Fibroblast of skin of left quadriceps (primary cell): Measurements from ENCODE around the gene ZNRF1.

Source experiments
- DNase-seq, 2 experiments: peaks; one replicate each; pipeline ENCODE4 v3.0.0-alpha.2; 2013; ENCODE audit warnings: low read depth in 2 of 2

The ZNRF1 gene

GRCh38 chr16:75058806-75059205 lies 60.0 kb downstream of the ZNRF1 start:
- DNase-seq, result no peak

DNA sequence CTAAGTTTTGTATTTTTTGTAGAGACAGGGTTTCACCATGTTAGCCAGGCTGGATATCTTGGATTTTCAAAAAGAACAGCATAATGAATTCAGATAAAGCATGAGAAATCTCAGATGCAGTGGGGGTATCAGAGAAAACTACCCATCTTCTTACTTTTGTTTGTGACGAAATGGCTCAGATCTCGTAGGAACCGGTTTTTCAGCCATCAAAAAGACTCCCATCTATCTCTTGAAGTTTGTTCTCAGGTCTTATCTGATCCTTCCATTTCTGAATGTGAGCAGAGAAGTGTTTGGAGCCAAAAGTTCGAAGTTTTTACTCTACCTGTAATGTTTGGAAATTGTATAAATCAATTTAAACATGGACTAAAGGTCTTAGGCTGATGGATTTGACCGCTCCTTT lies 60.6 kb downstream of the ZNRF1 start:
- DNase-seq, result no peak

GRCh38 chr16:75060723-75061122 lies 61.9 kb downstream of the ZNRF1 start:
- DNase-seq, result no peak

DNA sequence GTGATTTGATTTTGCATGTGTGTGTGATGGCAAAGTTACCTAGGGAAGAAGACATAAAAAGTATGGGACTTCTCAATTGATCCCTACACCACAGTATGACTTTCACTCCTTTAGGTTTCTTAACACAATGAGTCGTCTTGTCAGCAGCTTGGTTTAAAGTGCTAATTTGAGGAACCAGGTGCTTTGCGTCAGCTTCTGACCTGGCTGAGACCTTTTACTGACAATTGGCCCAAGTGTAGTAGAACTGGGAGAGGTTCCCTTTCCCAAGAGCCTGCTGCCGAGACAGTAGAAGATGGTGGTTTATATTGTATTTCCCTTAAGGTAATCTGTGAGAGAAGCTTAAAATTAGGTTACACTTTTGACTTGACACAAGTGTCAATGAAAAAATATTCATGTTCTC lies 62.8 kb downstream of the ZNRF1 start:
- no peak for DNase-seq

DNA sequence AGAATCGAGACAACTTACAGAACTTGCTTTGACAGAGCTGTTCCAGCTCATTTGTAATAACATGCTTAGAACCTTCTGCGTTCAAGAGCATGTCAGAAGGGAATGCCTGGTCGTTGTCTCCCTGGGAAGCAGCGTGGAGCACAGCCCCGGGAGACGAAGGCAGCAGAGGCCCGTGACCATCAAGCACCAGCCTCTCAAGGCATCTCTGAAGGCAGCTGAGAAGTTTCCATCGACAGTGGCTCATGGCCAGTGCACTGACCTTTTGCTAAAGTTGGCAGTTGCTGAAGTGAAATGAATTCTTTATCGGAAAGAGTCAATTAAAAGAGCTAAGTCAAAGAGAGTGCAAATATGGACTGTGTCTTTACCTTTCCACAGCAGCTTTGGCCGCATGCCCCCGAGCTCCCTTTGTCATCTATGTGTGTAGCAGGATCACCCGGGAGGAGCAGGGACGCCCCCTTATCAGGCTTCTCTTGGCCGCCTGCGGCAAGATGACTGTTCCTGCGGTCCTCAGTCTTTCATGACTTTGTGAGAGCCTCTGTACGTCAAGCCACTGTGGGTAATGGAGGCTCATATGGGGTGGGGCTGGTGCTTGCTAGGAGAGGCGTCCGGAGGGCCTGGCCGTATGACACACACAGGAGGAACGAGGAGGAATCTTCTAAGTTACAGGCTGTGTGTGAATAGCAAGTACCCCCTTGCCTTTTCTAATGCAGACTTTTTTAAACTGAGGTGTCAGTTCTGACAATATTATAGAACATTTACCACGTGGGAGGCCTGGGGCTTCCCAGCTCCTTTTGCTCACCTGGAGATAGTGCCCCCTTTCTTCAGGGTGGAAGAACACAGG lies 63.5 kb downstream of the ZNRF1 start:
- no peak for DNase-seq

- DNase-seq, result no peak
These were observed 64.1 kb downstream of the ZNRF1 start for GRCh38 chr16:75062976-75063346.

GRCh38 chr16:75063549-75064088 lies 64.8 kb downstream of the ZNRF1 start:
- no peak for DNase-seq

- DNase-seq, result no peak
These were observed 65.8 kb downstream of the ZNRF1 start for GRCh38 chr16:75064403-75065148.

GRCh38 chr16:75065149-75065505 lies 66.3 kb downstream of the ZNRF1 start:
- DNase-seq, result no peak

DNA sequence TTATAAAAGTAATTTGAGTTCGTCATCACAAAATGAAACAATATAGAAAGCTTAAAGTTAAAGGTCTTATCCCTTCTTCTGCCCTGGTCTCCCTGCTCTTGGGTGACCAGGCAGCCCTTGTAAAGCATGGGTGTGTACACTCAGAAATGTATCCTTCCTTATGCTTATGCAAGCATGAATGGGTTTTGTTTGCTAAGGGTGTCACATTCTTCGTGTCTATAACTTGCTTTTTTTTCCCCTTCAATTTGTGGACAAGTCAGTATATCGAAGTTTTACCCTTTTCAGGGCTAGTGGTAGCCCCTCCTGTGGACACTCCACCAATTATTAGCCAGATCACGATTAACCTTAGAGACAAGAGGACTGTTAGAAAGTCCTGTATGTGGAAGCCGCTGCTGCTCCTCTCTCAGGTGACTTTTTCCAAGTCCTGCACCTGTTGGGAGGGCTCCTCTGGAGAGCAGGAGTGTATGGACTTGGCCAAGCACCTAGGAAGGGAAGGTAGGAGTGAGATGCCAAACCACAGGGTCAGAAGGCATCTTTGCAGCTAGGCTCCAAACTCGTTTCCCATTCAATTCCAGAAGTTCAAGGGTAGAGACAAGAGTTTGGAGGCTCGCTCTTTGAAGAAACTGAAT lies 66.8 kb downstream of the ZNRF1 start:
- no peak for DNase-seq

DNA sequence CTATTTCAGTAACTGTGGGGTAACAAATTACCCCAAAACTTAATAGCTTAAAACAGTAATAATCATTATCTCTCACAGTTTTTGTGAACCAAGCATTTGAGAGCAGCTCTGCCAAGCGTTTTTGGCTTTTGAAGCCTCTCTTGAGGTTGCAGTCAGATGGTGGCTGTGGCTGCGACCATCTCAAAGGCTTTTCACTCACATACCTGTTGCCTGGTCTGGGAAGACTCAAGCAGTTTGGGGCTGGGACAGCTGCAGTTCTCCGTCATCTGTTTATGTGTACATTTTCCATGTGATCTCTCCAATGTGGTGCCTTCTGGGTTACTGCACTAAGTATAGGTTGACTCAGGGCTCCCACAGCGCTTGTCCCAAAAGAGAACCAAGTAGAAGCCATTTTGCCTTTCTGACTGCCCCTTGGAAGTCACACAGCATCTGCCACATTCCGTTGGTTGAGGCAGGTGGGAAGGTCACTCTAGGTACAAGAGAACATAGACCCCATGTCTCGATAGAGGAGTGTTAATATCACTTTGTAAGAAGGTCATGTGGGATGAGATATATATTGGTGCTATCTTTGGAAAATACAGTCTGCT lies 68.1 kb downstream of the ZNRF1 start:
- DNase-seq, result no peak

DNA sequence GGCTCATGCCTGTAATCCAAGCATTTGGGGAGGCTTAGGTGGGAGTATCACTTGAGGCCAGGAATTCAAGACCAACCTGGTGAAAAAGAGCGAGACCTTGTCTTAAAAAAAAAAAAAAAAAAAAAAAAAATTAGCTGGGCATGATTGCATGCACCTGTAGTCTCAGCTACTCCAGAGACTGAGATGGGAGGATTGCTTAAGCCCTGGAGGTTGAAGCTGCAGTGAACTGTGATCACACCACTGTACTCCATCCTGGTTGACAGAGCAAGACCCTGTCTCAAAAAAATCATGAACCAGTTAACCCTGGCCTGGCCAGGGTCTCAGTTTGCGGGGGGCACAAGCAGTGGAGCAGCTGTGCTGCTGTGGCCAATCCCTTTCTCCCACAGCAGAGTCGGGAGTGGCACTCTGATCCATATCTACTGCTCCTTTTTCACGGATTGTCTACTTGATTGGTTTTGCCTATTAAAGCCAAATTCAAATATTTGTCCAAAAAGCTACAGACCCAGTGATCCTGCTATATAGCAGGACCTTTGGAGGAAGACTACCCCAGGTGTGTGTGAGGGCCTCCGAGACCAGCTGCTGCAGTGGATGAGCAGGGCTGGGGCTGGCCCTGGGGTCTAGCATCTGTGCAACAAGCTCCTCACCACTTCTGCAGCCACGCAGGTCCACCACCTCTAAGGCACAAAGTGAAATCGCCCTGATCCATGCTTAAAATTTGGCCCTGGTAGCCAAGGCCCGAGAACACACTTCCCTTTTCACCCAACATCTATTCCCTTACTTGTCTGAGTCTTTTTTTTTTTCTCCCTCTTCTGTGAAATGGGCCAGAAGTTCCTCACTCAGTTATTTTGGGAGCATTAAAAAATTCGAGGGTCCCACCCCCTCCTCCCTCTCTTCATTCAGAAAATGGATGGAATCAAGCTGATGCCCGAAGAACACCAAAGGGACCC lies 69.5 kb downstream of the ZNRF1 start:
- DNase-seq, result no peak

DNA sequence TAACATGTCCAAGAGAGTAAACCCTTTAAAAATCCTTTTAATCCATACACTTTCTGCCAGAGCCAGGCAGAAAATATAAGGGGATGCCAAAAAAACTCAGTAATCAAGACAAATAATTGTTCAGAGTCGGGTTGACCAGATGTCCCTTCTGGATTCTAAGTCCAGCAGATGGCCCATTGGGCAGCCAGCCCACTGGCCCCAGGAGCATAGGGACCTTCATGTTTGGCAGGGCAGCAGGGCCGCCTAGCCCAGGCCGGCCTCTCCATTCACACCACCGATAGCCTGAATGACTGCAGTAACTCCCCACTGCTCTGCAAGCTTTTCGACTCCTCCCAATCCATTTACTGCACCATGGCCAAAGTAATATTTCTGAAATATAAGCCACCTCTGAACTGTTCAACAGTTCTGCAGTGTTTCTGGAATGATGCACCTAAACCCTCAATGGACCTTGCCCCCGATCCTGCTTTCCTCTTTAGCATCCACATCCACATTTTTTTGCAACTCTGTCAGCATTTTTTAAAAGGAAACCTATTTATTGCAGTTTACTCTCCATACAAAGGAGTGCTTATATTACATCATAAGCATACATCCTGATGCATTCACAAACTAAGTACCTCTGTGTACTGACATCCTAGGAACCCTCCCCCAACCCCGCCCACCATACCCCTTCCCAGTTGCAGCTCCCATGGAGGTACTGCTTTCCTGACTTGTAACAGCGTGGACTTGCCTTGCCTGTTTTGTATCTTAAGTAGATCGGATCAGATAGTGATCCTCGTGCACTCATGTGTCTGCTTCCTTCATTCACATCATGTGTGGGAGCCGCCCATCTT lies 71.4 kb downstream of the ZNRF1 start:
- no peak for DNase-seq

- no peak for DNase-seq
These were observed 72.8 kb downstream of the ZNRF1 start for GRCh38 chr16:75071621-75072020.

DNA sequence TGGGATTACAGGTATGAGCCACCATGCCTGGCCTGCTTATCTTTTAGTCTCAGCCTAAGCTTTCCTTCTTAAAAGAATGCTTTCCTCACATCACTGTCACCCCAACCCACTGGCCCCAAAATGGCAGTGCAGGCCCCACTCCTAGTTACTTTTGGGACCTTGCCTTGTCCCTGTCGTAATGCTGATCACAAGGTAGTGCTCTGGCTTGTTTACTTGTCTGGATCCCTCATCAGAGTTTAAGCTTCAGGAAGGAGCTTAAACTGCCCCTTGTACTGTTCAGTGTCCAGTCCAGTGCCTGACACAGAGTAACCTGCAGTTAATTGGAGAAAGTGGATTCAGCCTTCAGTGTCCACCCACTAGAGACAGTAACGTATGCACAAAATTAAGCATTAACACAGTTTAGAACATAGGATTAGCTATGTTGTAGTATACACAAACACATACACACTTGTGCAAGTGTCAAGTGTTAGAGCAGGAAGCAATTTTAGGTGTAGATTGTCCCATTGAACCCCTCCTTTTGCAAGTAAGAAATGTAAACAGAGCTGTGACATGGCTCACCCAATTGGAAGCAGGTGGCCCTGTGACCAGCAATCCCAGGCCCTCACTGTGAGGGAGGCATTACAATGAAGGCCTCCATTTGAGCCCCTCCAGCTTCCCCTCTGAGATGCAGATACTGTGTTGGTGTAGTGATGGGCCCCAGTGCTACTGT lies 73.6 kb downstream of the ZNRF1 start:
- no peak for DNase-seq

DNA sequence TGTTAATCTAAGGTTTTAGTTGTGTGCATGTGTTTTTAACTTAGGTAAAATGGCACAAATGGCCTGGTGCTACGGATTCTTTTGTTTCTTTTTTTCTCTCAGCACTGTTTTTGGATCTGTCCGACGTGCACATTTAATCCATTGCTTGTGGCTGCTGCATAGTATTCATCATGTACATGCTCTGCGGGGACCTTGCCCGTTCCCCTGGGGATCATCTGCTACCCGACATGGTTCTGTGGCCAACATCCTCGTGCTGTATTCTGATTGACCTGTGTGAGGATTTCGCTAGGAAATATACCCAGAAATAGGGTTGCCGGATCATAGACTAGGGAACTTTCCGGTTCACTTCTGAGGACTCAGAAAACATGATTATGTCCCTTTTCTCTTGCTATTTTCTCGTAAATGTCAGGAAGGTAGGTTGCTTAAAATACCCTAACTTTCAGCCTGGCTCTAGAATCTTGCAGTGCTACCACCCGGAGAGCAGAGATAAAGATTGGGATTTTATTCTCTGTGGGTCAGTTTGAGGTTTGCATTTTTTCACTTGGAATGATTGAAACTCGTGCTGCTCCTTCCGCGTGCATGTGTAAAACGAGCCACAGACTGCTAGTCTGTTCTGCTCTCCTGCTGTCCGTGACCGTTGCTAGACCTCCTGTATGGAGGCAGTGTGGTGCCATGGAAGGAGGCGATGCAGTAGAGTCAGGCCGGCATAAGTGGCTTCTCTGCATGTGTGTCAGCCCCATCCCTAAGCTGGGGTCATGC lies 74.9 kb downstream of the ZNRF1 start:
- DNase-seq, result no peak

GRCh38 chr16:75074304-75074793 lies 75.5 kb downstream of the ZNRF1 start:
- DNase-seq, result no peak

- no peak for DNase-seq
These were observed 76.3 kb downstream of the ZNRF1 start for GRCh38 chr16:75074920-75075687.
